DMS 273 (cell line): ENCODE measurements around the gene PCDHB10.
"Not testable (repeated sequence)": the region's sequence is repeated elsewhere in the genome, so short reads cannot be mapped to it uniquely, and the experiment has no call there.

Experiments used
- DNase-seq: peaks from one replicate; lab custom pipeline; 2025; ENCODE audit not compliant: unreplicated experiment; lab: John Stamatoyannopoulos, UW

The PCDHB10 gene

DNA sequence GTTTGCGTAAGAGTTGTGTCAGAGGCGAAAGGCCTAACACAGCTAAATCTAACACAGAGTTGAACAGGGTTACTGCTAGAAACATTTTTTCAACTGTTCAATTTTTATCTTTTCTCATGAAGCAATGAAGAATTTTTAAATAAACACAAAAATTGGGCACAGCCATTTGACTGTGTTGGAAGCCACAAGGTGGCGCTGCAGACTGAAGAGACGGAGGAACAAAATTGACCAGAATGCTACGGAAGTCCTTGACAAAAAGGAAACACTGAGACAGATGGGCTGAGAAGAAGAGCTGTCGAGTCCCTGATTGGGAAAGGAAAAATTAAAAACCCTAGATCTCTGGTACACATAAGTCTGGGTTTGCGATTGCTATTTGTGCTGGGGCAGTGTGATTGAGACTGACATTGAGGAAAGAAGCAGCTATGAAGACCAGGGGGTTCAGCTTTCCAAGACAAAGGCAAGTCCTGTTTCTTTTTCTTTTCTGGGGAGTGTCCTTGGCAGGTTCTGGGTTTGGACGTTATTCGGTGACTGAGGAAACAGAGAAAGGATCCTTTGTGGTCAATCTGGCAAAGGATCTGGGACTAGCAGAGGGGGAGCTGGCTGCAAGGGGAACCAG lies 5.1 kb upstream of the PCDHB10 start, which contains the start of gene PCDHB9:
Gene PCDHB9, plus strand, starts transcription at position 265 of the 616 bp plus-strand sequence. Its CDS starts 158 bp downstream, at position 423.
- DNase-seq: peak; percentile 93

DNA sequence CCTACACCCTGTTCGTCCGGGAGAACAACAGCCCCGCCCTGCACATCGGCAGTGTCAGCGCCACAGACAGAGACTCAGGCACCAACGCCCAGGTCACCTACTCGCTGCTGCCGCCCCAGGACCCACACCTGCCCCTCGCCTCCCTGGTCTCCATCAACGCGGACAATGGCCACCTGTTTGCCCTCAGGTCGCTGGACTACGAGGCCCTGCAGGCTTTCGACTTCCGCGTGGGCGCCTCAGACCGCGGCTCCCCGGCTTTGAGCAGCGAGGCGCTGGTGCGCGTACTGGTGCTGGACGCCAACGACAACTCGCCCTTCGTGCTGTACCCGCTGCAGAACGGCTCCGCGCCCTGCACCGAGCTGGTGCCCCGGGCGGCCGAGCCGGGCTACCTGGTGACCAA lies 3.5 kb upstream of the PCDHB10 start:
- not testable (repeated sequence) for DNase-seq

DNA sequence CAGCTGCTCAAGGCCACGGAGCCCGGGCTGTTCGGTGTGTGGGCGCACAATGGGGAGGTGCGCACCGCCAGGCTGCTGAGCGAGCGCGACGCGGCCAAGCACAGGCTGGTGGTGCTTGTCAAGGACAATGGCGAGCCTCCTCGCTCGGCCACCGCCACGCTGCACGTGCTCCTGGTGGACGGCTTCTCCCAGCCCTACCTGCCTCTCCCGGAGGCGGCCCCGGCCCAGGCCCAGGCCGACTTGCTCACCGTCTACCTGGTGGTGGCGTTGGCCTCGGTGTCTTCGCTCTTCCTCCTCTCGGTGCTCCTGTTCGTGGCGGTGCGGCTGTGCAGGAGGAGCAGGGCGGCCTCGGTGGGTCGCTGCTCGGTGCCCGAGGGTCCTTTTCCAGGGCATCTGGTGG lies 3.0 kb upstream of the PCDHB10 start:
- DNase-seq: not testable (repeated sequence)

DNA sequence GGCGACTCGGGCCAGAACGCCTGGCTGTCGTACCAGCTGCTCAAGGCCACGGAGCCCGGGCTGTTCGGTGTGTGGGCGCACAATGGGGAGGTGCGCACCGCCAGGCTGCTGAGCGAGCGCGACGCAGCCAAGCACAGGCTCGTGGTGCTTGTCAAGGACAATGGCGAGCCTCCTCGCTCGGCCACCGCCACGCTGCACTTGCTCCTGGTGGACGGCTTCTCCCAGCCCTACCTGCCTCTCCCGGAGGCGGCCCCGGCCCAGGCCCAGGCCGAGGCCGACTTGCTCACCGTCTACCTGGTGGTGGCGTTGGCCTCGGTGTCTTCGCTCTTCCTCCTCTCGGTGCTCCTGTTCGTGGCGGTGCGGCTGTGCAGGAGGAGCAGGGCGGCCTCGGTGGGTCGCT lies 2.2 kb downstream of the PCDHB10 start:
- not testable (repeated sequence) for DNase-seq

DNA sequence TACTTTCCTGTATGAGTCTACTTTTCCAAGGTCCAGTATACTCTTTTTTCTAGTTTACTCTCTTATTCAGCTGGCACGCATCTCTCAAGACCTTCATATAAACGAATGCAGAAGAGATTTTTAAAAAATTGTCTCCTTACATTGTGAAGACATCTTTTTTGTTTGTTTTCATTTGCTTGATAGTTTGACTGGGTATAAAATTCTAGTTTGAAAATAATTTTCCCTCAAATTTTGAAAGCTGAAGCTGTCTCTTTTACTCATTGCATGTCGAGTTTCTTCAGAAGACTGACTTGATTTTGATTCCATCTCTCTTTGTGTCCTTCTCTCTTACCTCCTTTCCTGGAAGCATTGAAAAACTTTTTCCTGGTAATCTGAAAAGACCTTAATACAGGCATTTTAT lies 4.2 kb downstream of the PCDHB10 start:
- no peak for DNase-seq

DNA sequence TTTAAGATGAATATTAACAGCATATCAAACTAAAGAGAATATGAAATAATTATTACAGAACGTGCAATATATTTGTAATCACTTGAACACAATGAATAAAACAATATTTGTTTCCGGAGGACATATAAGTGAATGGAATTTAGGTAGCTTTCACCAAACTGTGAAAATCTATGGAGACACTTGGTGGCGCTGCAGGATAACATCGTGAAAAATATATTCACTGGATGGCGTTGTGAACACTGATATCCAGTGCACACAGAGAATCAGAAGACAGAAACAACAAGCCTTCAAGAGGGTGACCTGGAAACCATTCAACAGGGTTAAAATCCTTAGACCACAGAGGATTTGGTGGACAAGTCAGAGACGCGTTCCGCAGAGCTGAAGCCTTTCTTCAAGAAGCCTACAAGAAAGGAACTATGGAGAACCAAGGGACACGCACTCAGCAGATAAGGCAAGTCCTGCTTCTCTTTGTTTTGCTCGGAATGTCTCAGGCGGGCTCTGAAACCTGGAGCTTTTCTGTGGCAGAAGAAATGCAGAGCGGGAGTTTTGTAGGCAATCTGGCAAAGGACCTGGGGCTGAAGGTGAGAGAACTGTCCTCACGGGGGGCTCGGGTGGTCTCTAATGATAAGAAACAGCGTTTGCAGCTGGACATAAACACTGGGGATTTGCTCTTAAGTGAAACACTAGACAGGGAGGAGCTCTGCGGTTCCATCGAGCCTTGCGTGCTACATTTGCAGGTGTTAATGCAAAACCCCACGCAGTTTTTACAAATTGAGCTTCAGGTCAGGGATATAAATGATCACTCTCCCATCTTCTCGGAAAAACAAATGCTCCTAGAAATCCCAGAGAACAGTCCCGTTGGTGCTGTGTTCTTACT lies 7.4 kb downstream of the PCDHB10 start, which contains the start of gene PCDHB11:
Gene PCDHB11, plus strand, starts transcription at position 269 of the 877 bp plus-strand sequence. Its CDS starts 148 bp downstream, at position 417.
- DNase-seq: peak; percentile 60

DNA sequence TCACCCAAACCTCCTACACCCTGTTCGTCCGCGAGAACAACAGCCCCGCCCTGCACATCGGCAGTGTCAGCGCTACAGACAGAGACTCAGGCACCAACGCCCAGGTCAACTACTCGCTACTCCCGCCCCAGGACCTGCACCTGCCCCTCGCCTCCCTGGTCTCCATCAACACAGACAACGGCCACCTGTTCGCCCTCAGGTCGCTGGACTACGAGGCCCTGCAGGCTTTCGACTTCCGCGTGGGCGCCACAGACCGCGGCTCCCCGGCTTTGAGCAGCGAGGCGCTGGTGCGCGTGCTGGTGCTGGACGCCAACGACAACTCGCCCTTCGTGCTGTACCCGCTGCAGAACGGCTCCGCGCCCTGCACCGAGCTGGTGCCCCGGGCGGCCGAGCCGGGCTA lies 9.0 kb downstream of the PCDHB10 start:
- DNase-seq: not testable (repeated sequence)

DNA sequence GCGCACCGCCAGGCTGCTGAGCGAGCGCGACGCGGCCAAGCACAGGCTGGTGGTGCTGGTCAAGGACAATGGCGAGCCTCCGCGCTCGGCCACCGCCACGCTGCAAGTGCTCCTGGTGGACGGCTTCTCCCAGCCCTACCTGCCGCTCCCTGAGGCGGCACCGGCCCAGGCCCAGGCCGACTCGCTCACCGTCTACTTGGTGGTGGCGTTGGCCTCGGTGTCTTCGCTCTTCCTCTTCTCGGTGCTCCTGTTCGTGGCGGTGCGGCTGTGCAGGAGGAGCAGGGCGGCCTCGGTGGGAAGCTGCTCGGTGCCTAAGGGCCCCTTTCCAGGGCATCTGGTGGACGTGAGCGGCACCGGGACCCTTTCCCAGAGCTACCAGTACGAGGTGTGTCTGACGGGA lies 9.5 kb downstream of the PCDHB10 start:
- DNase-seq: not testable (repeated sequence)

DNA sequence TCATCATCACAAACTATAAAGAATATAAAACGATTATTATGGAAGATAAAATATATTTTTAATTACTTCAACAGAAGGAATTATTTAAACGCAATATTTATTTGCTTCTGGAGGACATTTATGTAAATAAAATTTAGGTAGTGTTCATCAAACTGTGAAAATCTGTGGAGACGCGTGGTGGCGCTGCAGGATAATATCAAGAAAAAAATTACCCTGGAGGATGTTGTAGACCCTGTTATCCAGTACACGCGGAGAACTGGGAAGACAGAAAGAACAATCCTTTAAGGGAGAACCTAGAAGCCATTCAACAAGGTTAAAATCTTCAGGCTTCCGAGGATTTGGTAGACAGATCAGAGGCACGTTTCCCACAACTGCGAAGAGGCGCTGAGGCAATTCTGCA lies 16.3 kb downstream of the PCDHB10 start, which contains the start of gene PCDHB12:
Gene PCDHB12, plus strand, starts transcription at position 242 of the 400 bp plus-strand sequence. CDS start 189 bp downstream, outside the sequence.
- DNase-seq: no peak

DNA sequence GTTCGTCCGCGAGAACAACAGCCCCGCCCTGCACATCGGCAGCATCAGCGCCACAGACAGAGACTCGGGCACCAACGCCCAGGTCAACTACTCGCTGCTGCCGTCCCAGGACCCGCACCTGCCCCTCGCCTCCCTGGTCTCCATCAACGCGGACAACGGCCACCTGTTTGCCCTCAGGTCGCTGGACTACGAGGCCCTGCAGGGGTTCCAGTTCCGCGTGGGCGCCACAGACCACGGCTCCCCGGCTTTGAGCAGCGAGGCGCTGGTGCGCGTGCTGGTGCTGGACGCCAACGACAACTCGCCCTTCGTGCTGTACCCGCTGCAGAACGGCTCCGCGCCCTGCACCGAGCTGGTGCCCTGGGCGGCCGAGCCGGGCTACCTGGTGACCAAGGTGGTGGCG lies 18.1 kb downstream of the PCDHB10 start:
- DNase-seq: not testable (repeated sequence)

DNA sequence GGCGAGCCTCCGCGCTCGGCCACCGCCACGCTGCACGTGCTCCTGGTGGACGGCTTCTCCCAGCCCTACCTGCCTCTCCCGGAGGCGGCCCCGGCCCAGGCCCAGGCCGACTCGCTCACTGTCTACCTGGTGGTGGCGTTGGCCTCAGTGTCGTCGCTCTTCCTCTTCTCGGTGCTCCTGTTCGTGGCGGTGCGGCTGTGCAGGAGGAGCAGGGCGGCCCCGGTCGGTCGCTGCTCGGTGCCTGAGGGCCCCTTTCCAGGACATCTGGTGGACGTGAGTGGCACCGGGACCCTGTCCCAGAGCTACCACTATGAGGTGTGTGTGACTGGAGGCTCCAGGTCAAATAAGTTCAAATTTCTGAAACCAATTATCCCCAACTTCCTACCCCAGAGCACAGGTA lies 18.7 kb downstream of the PCDHB10 start:
- DNase-seq: not testable (repeated sequence)

DNA sequence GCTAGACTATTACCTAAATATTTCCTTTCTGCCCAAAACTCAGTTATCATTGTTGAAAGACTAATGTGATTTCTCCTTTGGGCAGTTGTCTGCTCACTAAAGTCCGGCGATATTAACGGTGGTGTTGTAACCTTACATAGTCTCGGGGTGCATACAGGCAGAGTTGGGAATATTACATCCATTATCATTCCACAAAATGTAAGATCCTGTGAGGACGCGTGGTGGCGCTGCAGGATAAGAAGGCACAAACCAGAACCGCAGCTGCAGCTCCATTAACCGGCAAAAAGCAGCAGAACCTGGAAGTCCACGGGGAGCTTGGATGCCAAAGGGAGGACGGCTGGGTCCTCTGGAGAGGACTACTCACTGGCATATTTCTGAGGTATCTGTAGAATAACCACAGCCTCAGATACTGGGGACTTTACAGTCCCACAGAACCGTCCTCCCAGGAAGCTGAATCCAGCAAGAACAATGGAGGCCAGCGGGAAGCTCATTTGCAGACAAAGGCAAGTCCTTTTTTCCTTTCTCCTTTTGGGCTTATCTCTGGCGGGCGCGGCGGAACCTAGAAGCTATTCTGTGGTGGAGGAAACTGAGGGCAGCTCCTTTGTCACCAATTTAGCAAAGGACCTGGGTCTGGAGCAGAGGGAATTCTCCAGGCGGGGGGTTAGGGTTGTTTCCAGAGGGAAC lies 21.6 kb downstream of the PCDHB10 start, which contains the start of gene PCDHB13:
Gene PCDHB13, plus strand, starts transcription at position 264 of the 684 bp plus-strand sequence. Its CDS starts 205 bp downstream, at position 469.
- peak; percentile 56 for DNase-seq

DNA sequence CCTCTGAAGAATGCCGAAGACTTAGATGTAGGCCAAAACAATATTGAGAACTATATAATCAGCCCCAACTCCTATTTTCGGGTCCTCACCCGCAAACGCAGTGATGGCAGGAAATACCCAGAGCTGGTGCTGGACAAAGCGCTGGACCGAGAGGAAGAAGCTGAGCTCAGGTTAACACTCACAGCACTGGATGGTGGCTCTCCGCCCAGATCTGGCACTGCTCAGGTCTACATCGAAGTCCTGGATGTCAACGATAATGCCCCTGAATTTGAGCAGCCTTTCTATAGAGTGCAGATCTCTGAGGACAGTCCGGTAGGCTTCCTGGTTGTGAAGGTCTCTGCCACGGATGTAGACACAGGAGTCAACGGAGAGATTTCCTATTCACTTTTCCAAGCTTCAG lies 22.4 kb downstream of the PCDHB10 start:
- not testable (repeated sequence) for DNase-seq

DNA sequence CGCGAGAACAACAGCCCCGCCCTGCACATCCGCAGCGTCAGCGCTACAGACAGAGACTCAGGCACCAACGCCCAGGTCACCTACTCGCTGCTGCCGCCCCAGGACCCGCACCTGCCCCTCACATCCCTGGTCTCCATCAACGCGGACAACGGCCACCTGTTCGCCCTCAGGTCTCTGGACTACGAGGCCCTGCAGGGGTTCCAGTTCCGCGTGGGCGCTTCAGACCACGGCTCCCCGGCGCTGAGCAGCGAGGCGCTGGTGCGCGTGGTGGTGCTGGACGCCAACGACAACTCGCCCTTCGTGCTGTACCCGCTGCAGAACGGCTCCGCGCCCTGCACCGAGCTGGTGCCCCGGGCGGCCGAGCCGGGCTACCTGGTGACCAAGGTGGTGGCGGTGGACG lies 23.4 kb downstream of the PCDHB10 start:
- DNase-seq: not testable (repeated sequence)

DNA sequence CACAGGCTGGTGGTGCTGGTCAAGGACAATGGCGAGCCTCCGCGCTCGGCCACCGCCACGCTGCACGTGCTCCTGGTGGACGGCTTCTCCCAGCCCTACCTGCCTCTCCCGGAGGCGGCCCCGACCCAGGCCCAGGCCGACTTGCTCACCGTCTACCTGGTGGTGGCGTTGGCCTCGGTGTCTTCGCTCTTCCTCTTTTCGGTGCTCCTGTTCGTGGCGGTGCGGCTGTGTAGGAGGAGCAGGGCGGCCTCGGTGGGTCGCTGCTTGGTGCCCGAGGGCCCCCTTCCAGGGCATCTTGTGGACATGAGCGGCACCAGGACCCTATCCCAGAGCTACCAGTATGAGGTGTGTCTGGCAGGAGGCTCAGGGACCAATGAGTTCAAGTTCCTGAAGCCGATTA lies 23.9 kb downstream of the PCDHB10 start:
- DNase-seq: not testable (repeated sequence)

DNA sequence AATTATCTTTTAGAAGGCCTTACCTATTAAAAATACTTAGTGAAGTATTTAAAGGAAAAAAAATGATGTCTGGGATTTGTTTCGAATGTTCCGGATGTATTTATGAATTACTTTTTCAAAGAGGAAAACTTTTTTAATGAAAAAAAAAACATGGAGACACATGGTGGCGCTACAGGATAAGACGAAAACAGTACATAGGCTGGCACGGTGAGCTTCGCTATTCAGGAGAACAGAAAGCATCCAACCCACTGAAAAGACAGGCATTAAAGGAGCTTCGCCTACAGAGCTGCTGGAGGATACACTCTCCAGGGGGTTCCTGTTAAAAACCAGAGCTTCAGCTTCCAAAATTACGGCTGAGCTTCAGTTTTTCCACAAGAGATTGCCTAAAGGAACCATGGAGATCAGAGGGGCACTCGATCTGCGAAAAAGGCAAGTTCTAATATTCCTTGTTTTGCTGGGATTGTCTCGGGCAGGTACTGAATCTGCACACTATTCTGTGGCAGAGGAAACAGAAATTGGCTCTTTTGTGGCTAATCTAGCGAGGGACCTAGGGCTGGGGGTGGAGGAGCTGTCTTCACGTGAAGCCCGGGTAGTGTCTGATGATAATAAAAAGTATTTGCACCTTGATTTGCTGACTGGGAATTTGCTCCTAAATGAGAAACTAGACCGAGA lies 31.1 kb downstream of the PCDHB10 start, which contains the start of gene PCDHB14:
Gene PCDHB14, plus strand, starts transcription at position 232 of the 672 bp plus-strand sequence. Its CDS starts 163 bp downstream, at position 395.
- peak; percentile 86 for DNase-seq

DNA sequence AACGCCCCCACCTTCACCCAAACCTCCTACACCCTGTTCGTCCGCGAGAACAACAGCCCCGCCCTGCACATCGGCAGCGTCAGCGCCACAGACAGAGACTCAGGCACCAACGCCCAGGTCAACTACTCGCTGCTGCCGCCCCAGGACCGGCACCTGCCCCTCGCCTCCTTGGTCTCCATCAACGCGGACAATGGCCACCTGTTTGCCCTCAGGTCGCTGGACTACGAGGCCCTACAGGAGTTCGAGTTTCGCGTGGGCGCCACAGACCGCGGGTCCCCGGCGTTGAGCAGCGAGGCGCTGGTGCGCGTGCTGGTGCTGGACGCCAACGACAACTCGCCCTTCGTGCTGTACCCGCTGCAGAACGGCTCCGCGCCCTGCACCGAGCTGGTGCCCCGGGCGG lies 32.7 kb downstream of the PCDHB10 start:
- DNase-seq: not testable (repeated sequence)

DNA sequence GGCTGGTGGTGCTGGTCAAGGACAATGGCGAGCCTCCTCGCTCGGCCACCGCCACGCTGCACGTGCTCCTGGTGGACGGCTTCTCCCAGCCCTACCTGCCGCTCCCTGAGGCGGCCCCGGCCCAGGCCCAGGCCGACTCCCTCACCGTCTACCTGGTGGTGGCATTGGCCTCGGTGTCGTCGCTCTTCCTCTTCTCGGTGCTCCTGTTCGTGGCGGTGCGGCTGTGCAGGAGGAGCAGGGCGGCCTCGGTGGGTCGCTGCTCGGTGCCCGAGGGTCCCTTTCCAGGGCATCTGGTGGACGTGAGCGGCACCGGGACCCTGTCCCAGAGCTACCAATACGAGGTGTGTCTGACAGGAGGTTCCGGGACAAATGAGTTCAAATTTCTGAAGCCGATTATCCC lies 33.3 kb downstream of the PCDHB10 start:
- DNase-seq: not testable (repeated sequence)

DNA sequence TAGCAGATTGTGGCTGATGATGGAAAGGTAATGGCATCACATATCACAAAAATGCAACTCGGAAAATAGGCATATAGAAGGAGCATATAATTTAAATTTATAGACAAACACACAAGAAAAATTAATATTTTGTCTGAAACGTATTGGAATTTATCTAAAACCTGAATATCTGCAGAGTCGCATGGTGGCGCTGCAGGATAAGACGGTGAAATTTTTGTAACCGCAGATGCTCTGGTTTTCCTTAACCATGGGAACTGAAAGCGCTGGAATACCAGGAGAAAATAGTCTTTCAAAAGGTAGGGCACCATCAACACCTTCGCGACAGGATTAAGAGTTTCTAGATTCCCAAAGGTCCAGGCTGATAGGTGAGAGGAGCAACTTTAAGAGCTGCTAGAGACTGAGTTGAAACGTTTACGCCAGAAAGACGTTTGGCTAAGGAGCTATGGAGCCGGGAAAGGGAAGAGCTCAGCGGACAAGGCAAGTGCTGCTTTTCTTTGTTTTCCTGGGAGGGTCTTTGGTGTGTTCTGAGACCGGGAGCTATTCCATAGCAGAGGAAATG lies 42.0 kb downstream of the PCDHB10 start:
- no peak for DNase-seq

DNA sequence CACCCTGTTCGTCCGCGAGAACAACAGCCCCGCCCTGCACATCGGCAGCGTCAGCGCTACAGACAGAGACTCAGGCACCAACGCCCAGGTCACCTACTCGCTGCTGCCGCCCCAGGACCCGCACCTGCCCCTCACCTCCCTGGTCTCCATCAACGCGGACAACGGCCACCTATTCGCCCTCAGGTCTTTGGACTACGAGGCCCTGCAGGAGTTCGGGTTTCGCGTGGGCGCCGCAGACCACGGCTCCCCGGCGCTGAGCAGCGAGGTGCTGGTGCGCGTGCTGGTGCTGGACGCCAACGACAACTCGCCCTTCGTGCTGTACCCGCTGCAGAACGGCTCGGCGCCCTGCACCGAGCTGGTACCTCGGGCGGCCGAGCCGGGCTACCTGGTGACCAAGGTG lies 43.8 kb downstream of the PCDHB10 start:
- DNase-seq: not testable (repeated sequence)
